HG03457 (cell line): ENCODE measurements around the gene RNF150.

Experiments used
- ATAC-seq: cut with Tn5 transposase; IDR thresholded peaks from one replicate; pipeline ENCODE4 v1.9.1; 2021; ENCODE audit warnings: moderate number of reproducible peaks; ENCODE audit not compliant: unreplicated experiment

RNF150 gene

GRCh38 chr4:140989944-140990343 lies 143.3 kb downstream of the RNF150 start:
- no peak for ATAC-seq

- no peak for ATAC-seq
Measured at GRCh38 chr4:140986045-140986444, 147.2 kb downstream of the RNF150 start.

DNA sequence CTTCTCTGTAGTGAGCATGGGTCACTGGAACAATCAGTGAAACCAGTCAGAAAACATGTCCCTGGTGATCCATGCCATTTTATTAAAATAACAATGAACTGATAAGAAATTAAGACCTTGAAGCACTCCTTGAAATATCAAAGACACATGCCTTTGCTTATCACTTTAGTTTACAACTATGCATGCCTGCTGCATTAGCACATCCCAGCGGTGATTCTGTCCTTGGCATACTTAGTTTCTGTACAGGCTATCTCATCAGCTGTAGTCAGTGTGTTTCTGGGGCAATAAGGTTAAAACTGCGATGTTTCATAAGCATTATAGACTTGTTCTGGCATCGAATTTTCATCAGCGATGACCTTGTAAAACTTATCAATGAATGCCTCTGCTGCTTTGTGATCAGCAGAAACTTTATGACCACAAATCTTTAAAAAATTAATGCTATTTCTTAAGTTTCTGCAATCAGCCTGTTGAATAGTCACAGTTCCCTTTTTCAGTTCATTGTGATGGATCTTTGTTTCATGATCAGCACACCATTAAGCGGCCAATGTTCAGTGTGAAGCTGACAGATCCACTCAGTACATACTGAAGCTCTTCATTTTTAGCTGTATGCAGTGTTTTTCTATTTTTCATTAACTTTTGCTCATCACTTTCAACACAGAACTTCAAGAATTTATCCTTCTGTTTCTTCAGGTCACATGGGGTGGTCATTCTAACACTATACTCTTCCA lies 150.5 kb downstream of the RNF150 start:
- no peak for ATAC-seq

DNA sequence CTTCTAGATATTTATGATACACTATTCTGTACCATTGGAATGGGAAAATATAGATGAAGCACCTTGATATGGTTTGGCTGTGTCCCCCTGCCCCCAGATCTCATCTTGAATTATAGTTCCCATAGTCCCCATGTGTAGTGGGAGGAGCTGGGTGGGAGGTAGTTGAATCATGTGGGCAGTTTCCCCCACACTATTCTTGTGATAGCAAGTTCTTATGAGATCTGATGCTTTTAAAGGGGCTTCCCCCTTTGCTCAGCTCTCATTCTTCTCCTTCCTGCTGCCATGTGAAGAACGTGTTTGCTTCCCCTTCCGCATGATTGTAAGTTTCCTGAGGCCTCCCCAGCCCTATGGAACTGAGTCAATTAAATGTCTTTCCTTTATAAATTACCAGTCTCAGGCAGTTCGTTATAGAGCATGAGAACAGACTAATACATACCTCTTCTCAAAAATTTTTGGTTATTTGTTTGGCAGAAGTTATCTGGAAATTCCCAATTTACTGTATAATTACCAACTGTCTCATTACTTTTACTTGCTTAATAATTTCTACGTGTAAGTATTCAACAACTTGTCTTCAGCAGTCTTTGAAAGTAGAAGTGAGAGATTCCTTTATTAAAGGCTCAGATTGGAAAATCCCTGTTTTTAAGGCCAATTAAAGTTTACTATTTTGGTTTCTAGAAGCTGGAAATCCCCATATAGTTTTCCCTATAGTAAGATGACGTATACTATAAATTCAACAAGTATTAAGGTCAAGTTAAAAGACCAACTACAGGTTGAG lies 152.7 kb downstream of the RNF150 start:
- no peak for ATAC-seq

DNA sequence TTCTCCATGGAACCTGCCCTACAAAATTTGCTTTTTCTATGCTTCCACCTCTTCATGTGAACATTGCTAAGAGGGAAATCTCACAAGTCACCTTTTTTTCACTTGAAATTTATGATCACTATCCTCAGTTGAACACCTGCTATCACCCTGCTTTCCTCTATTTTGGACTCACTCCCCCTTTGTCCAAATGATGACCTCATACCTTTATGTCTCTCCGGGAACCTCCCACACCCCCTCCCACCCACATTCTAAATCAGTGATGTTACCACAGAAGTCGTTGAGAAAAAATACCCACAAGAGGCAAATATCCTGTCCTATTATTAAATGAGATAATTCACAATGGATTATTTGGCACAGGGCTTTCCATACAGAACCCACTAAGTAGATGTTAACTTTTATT lies 156.5 kb downstream of the RNF150 start:
- no peak for ATAC-seq

GRCh38 chr4:140971077-140971792 lies 162.0 kb downstream of the RNF150 start:
- no peak for ATAC-seq

- no peak for ATAC-seq
Measured at GRCh38 chr4:140969296-140969695, 164.0 kb downstream of the RNF150 start.

GRCh38 chr4:140968371-140968770 lies 164.9 kb downstream of the RNF150 start:
- no peak for ATAC-seq

DNA sequence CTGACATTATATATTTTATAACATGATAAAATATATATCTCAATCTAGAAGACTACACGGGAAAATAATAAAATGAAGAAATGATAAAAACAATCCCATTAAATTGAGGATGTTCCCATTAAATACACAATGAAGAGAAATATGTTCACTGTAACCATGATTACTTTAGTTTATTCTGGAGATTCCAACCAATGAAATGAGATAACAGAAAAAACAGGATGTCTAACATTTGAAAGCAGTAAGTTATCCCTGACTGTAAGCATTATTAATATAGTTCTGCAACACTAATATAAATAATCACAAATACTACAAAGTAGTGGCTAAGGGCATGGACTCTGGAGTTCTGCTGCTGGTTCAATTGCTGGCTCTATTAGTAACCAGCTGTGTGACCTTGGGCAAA lies 169.4 kb downstream of the RNF150 start:
- no peak for ATAC-seq

- no peak for ATAC-seq
Measured at GRCh38 chr4:140955641-140956040, 177.6 kb downstream of the RNF150 start.

GRCh38 chr4:140952717-140953116 lies 180.6 kb downstream of the RNF150 start:
- no peak for ATAC-seq

- ATAC-seq = no peak
Measured at GRCh38 chr4:140947506-140947905, 185.8 kb downstream of the RNF150 start.

- ATAC-seq = no peak
Measured at GRCh38 chr4:140945106-140945505, 188.2 kb downstream of the RNF150 start.

DNA sequence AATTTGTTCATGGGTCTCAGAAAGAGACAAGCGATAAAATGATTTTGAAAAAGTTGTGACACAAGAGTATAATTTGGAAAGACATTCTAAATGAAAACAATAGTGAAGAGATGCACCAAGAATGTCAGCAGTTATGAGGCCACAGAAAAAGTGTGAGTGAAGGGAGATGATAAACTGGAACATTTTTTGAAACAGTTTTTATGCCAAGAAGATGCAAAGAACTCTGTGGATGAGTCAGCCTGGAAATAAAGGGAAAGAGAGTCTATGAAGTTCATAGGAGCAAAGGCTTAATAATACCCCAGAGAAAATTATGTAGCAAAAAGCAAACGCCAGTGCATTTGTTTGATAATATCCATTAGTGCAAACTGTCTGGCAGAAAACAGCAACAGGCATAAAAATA lies 188.7 kb downstream of the RNF150 start:
- ATAC-seq = no peak

- ATAC-seq = no peak
Measured at GRCh38 chr4:140944199-140944515, 189.1 kb downstream of the RNF150 start.

DNA sequence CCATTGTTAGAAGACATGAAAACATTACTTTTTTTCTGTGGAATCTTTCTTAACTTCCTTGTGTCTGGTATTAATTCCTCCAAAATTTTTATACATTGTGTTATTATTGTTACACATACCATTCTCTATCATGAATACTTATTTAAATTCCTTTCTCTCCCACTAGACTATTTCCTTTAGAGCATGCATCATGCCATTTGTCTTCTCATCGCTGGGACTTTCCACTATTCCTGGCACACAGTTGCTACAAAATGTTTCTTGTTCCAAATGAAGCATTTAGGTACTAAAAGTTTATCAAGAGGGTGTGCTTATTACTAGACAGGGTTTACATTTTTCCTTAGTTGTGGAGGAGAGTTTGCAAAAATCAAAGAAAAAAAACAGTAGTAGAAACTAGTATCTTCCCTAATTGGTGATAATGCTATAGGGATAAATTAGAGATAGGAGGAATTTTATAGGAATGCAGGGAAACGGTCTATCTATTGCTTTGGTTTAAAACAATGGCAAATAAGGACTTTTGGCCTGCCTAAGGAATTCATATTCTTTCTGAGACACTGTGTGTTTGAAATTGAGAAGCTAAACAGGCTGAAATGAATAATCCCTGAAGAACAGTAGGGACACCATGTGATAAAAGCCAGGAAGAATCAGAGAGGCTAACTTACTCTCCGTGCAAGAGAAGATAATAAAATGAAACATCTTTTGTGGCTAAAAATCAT lies 189.6 kb downstream of the RNF150 start:
- no peak for ATAC-seq

DNA sequence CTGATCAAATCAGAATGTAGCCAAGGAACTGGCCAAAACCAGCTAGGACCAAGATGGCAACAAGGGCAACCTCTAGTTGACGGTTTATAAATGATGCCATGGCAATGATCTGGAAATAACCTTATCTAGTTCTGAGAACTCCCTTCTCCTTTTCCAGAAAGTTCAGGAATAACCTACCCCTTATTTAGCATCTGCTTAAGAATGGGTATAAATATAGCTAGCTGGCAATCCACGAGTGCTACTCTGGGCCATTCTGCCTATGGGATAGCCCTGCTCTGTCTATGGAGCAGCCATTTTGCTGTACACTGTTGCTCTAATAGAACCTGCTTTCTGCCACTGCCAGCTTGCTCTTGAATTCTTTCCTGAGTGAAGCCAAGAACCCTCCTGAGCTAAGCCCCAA lies 192.7 kb downstream of the RNF150 start:
- ATAC-seq = no peak

DNA sequence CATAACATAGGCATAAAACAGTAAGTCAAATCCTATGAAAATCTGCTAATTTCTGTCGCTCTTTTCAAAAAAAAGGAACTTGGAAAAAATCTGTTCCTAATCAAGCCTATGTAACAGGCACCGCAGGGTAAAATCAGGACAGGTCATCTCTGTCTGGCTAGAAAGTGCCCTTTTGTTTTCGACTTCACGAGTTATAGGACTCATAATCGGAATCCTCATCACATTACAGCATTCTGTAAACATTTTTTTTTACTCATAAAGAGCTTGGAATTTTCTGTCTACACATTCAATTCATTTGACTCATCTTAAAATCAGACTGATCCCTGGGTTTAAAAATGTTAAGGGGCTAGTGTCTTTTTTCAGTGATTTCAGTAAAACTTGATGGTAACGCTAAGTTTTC lies 195.4 kb downstream of the RNF150 start:
- ATAC-seq = no peak

GRCh38 chr4:140935254-140935653 lies 198.0 kb downstream of the RNF150 start:
- no peak for ATAC-seq

DNA sequence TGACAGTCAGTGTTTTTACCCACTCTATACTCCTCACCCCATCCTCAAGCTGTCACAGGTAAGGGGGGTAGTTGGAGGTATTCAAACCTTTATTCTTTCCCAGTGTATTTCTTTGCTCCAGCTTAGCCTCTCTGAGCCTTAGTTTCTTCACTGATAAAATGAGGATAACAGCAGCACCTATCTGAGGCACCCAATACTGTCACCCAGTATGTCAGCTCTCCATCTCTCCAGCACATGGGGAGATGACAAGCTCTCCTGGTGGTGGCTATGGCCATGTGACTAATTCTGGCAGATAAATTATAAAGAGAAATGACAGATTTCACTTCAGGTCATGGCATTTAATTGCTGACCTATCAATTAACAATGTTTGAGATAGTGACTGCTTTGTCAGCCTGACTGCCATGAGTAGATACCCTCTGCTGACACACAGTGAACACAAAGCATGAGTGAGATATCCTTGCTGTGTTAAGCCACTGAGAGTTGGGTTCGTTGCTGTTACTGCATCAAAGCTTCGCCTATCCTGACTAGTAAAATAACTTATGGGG lies 200.7 kb downstream of the RNF150 start:
- ATAC-seq = no peak

- no peak for ATAC-seq
Measured at GRCh38 chr4:140931911-140932310, 201.4 kb downstream of the RNF150 start.
